HG03460 (cell line): Measurements from ENCODE around the gene IER5.
A peak's percentile ranks its signal among the peaks of the same experiment; 100 is the strongest.

Experiments
- ATAC-seq: cut with Tn5 transposase; IDR thresholded peaks from one replicate; pipeline ENCODE4 v1.9.1; 2021; ENCODE audit not compliant: unreplicated experiment

IER5 gene

DNA sequence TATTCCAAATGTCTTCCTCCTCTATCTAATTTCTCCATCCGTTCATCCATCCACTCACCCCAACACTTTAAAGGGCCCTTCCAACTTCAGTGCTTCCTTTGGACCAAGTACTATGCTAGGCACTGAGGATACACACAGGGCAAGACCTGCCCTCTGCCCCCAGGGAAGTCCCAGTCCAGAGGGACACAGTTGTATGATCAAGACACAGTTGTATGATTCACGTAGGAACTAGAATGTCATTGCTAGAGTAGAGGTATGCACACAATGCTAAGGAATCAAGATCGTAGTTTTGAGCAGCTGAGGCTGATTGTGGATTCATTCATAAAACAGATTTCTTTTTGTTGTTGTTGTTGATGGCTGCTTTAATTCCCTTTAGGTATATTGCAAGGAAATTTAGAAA, 11.6 kb upstream of the IER5 start:
- ATAC-seq = no peak

DNA sequence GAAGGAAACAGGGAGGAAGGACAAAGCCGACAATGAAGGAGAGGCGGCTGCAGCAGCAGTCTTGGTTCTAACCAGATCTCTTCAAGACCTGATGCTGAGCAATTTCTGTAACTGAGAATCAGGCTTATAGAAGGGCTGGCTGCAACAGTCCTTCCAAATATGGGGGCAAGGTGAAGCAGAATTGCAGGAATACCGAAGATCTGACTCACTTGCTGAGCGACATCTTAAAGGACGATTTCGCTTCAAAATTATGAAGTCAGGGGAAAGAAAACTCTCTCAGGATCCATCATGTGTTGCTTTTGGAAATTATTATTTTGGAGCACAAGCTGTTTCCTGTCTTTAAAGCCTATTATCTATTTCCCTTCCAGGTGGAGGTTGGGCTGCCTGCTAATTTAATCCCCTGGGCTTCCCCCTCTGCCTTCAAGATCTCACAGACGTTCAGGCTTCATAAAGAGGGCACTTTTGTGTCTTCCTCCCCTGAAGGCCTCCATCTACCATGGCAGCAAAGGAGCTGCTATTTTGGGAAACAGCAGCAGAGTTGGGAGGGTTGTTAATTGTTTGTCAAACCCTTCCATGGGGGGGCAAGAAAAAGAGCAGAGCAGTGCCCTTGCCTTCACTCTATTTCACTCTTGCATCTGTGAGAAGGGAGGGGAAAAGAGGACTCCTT, 10.8 kb upstream of the IER5 start:
- ATAC-seq = no peak

DNA sequence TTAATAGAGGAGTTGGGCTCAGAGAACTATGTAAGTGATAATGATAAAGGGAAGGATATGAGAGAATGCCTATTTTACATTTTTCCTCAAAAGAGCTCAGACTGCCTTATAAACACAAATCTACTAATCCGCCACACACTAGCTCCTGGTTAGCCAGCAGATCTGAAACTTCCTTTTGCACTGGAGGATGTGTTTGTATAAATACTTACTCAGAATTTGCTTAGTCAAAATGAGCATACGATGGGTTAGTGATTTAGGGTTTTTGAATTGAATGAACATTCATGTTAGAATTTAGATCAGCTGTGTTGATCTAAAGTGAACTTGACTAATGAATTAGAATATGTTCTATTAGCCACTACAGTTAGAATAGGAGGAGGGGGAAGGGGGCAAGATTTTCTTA, 9.1 kb upstream of the IER5 start:
- ATAC-seq = no peak

DNA sequence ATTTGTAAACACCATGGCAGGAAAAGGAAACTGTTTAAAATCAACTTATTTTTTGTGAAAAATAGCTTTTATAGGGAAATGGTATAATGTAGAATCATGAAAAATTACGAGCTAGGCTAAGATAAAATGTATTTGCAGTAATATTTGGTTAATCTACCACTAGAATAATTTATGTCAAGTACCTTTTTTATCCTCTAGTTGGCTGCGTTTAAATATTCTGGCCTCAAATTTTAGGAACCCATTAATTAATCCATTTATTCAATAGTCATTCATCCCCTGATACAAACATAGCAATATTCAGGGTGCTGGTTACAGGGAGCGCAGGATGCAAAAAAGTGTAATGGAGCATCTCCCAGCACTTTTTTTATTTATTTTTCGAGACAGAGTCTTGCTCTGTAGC, 8.6 kb upstream of the IER5 start:
- no peak for ATAC-seq

DNA sequence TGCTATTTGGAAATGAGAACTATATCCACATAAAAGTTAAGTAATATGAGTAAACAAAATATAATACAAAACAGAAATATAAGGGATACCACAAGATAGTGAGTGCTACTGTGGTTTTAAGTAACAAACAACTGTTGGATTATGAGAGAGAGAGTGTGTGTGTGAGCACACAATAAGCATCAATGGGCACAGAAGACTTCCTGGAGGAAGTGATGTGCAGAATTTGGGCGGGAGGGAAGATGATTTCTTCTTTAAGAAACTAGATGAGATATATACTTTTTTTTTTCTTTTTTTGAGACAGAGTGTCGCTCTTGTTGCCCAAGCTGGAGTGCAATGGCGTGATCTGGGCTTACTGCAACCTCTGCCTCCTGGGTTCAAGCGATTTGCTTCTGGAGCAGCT, 7.9 kb upstream of the IER5 start:
- ATAC-seq = no peak

DNA sequence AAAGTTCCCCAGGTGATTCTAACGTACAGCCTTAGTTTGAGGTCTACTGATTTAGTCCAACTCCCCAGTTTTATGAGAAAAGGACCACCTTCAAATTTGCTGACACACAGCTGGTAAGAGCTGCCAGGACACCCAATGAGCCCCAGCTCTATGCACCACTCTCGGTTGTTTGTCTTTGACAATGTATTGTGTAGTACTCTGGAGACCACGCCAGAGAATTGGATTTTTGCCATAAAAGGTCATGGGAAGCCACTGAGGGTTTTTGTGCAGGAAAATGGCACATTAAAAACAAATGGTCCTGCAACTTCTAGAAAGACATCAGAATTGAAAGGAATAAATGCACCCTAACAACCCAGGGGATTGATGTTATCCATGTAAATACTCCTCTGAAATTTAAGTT, 7.1 kb upstream of the IER5 start:
- no peak for ATAC-seq

DNA sequence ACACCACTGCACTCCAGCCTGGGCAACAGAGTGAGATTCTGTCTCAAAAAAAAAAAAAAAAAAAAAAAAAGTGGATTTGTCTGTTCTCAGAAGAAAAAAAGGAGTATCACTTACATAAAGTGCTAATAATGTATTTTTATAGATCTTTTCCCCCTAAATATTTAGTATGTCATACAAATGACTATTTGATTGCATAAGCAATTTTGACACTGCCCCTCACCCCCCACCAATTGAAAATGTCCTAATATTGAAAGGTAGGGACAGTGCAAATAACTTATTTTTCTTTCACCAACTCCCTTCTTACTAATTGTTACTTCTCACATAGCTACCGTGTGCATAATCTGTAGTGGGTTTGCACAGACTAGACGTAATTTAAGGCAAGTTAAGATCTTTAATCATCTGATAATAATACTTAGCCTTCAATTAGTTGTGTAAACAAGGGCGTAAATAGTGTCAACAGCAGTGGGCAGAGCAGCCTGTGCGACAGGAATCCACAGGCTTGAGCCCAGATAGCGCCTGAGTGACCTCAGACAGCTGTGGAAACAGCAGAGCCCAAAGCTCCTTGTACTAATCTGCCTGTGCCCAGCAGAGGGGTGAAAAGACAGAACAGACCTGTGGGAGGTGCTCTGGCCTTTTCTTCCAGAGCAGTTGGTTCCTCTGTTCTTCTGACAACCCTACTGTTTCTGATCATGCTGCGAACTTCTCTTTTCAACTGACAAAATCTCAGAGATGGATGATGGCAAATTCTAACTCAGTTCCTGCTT, 4.5 kb upstream of the IER5 start:
- peak; percentile 39 for ATAC-seq

DNA sequence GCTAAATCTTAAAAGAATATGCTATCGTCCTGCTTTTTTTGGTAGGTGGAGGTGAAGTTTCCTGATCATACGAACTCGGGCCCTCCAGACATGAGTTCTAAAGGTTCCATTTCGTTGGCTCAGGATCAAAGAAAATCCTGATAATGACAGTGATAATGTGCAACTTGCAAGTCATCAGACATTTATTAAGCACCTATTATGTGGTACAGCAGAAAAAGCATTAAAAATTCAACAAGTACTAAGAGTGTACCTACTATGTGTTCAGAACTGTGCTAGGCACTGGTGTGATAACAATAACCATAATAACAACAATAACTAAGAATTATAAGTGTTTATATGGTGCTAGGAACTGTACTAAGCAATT, 3.9 kb upstream of the IER5 start:
- ATAC-seq = no peak

DNA sequence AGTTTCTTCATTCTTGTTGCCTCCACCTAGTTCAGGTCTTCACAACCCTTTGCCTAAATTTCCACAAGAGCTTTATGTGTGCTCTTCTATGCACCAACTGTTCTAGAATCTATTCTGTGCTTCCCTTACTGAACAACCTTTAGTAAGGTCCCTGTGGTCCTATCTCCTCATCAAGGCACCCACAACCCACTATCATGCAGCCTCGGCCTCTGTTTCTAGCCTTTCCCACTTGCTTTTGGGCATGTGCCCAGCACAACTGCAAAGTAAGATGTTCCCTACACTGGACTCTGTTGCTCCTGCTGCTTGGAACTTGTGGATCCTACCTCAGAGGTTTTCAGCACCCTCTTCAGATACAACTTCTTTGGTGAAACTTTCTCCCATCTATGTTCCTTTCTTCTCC, 2.4 kb upstream of the IER5 start:
- ATAC-seq = no peak

DNA sequence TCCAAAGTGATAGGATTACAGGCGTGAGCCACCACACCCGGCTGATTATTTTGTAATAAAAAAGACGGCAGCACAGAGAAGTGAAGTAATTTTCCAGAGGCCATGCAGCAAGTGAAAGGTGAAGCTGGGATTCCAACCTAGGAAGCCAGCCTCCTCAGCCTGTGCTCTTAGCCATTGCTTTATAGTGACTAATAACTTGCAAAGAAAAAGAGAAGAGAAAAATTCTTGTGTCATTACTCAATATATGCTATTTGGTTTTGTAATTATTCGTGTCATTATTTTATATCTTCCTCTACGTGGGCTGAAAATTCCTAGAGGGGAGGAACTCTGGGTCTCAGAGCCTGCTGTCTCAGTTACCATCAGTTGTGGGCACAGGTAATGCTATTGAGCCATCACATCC, 1.6 kb upstream of the IER5 start:
- no peak for ATAC-seq

DNA sequence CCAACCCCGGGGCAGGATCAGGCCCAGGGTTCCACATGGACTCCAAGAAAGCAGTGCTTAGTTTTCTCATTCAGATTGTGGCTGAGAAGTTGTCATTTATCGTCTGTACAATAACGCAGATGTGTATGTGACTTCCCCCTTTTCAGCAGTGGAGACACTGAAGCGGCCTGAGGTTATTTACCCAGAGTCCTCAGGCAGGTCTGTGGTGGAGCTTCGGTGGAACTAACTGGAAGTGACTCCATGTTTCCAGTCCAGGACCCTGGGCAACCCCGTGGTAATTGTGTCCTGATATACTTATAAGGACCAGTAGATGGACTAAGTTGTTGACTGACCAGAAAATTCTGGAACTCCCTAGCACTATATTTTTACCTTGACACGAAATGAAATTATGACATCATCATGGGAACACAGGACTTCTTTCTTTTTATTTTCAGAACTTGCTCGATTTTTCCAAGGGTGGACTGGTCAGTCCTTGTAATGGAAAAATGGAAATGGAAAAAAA, 1.0 kb upstream of the IER5 start:
- no peak for ATAC-seq

DNA sequence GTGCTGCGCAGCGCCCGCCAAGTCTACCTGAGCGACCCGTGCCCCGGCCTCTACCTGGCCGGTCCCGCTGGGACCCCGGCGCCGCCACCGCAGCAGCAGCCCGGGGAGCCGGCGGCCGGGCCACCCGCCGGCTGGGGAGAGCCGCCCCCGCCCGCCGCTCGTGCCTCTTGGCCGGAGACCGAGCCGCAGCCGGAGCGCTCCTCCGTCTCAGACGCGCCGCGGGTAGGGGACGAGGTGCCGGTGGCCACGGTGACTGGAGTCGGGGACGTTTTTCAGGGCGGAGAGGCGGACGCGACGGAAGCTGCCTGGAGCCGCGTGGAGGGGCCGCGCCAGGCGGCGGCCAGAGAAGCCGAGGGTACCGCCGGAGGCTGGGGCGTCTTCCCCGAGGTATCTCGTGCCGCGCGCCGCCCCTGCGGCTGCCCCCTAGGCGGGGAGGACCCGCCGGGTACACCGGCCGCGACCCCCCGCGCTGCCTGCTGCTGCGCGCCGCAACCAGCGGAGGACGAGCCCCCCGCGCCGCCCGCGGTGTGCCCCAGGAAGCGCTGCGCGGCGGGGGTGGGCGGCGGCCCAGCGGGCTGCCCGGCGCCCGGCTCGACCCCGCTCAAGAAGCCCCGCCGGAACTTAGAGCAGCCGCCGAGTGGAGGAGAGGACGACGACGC, 646 bp downstream of the IER5 start:
- peak; percentile 4 for ATAC-seq

DNA sequence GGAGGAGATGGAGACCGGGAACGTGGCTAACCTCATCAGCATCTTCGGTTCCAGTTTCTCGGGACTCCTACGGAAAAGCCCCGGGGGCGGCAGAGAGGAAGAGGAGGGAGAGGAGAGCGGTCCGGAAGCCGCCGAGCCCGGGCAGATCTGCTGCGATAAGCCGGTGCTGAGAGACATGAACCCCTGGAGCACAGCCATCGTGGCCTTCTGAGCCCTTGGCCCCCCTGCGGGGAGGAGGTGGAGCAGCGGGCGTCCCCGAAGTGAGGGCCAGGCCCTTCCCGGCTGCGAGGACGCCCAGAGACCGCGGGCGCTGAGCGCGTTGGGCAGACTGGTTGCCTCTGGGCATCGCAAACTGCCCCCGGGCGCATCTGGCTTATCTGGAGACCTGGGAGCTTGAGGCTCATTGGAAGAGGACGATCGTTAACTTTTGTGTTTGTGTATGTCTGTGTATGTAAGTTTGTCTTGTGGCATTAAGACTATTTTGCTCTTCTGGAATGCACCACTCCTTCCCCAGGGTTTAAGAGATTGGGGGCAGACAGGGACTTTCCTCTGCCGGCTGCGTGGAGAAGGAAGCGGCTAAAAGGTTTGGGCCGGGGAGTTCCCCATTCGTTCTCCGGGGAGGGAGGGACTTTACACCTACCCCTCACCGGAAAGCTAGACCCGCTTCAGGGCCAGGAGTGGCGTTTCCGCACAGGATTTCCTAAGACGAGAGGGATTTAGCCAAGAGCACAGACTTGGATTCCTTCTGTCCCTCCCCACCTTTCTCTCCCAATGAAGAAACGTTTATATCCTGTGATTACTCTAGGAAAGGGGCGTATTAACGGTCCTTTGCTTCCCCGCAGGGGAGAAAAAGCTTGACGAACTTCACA, 1.4 kb downstream of the IER5 start:
- ATAC-seq = peak; percentile 43

DNA sequence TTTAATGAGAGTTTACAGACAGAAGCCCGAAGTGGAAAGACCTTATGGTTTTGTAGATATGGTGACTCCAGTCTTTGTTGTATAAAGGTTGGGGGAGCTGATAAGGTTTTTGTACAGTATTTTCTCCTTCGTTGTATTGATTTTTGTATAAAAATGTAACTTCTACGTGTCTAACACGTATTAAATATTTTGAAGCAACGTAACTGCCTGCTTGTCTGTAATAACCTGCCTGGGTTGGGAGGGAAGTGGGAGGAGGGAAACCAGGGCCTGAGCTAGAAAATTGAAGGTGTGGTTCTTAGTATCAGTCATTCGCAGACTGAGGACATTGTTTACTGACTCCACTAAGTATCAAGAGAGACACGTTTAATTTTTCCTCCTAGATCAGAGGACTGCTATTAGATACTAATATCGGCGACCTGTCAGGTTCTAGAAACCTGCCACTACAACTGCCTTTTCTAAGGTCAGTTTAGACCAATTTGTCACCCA, 2.2 kb downstream of the IER5 start:
- no peak for ATAC-seq

DNA sequence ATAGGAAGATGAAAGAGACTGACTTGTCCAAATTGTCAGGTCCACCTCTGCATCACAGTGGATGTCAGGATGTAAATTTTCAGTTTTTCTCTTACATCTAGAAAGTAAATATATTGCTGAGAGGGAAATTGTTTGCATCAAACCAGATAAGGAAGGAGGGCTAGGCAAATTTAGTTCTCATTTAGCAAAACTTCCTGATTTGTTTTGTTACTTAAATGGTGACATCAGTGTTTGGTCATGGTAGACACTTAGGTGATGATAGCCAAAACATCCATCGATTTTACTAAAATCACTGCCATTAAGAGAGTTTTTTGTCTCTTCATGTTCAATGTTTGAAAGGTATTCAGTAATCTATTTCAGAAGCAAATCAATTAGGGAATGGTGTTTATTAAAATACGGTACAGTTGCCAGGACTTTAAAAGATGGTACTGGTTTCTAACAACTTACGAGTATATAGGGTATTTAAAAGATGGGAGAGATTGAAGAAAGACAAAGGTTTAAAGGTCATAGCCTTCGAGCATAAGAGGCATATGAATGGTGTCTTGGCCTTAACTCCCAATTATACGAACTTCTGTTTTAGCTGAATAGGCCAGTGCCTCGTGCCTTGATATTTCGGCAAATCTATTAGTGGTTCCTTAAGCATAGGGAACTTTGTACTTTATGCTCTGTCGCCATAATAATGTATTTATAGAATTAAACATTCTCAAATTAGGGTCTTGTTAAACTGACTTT, 3.0 kb downstream of the IER5 start:
- ATAC-seq = no peak

DNA sequence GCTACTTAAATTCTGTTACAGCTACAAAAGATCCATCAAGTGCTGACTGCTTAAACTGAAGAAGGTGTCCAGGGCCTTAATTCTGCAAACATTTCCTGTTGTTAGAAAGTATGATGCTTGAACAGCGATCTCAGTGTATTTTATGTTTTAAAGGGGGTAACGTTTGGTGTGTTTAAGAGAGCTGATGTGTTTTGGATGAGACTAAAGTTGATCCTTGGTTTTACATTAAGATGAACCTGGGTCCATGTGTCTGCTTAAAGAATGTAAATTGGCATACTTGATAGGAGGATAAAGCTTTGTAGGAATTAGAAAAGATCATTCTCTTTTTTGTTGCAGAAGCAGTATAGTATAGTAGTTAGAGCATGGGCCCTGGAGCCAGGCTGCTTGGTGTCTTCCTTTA, 3.6 kb downstream of the IER5 start:
- no peak for ATAC-seq

DNA sequence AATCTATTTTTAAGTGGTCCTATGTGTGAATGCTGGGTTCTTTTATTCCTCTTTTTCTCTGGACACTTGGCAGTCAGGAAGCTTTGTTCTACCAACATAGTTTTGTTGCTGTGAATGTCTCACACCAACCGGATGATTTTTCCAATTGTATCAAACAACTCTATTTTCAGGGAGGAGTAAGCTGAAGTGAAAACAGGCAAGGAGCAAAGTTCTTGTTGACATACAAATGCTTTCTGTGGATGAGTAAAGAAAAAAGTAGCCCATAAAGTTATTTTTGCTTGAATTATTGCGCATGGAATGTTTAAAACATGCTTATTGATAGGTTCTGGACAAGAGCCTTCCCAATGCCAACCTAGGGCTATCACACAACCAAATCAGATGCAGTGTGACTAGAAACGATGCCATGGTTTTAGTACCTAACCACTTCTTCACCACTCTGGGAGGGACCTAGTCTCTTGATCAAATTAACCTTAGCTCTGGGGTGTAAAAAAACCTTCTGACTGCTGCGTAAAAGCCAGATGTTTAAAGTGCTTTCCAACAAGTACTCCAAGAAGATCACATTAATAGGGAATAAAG, 4.5 kb downstream of the IER5 start:
- no peak for ATAC-seq

DNA sequence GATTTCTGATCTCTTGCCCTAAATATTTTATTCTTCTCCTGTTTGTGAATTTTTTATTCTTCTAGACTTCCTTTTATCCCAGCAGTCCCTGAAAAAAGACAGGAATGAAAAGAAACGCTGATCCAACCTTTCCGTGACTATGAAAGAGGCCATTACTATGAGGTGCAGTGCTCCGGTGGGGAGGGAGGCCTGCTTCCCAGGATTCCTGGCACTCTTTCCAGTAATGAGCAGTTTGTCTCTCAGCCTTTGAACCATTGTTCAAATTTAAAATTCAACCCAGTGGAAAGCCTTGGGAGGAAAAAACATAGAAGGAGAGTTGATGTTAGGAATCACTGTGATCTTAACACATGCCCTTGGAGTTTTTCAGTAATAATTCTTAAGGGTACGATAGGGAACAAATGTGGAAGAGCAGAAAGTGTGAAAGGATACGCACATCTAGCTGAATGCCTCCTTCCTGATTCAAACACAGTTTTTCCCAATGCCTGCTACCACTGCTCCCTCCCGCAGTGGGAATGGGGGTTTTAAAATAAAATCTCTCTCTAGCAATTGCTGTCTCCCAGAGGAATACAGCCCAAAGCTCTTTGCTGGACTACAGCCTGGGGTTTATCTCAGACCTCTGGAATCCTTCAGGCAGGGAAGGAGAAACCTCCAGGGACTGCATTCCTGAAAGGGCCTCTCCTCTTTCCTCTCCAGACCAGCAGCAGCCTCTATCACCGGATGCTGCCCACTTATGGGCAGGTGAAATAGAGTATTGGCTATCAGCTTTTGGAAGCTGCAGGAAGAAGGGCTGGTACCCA, 6.1 kb downstream of the IER5 start:
- no peak for ATAC-seq

DNA sequence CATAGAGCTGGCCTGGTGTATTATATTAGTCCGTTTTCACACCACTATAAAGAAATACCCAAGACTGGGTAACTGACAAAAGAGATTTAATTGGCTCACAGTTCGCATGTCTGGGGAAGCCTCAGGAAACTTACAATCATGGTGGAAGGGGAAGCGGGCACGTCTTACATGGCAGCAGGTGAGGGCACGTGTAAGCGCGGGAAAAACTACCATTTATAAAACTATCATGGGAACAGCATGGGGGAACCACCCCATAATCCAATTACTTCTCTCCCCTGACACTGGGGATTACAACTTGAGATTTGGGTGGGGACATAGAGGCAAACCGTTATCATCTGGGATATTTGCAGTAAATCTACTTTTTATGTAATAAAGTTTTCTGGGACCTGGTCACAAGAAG, 6.8 kb downstream of the IER5 start:
- ATAC-seq = no peak
